DOHH2 (cell line): ENCODE results near the gene RASL12.

Source experiments
- H3F3A ChIP-seq: fragments of 200-600 bp; sonication (generic), shearing (Covaris generic); 2 replicates; pipeline ENCODE4 v1.6.0; 2016; ENCODE audit warnings: antibody characterized with exemption, mild to moderate bottlenecking; ENCODE audit not compliant: control insufficient read depth, insufficient read depth
- H3K27ac ChIP-seq: fragments of 200-600 bp; sonication (generic); 2 replicates; pipeline ENCODE4 v1.5.1; 2014; ENCODE audit warnings: low read depth, mild to moderate bottlenecking, low read length, moderate library complexity
- H3K27me3 ChIP-seq: fragments of 200-600 bp; sonication (generic); 2 replicates; pipeline ENCODE4 v1.6.1; 2014; ENCODE audit warnings: mild to moderate bottlenecking, low read length, mixed read lengths; ENCODE audit not compliant: control insufficient read depth
- H3K36me3 ChIP-seq: fragments of 200-600 bp; sonication (generic); 2 replicates; pipeline ENCODE4 v1.6.1; 2014; ENCODE audit warnings: mild to moderate bottlenecking, low read length, moderate library complexity, mixed read lengths; ENCODE audit not compliant: control insufficient read depth
- H3K4me1 ChIP-seq: fragments of 200-600 bp; sonication (generic); 2 replicates; pipeline ENCODE4 v1.6.1; 2014; ENCODE audit warnings: mild to moderate bottlenecking, low read length, mixed read lengths; ENCODE audit not compliant: control insufficient read depth
- H3K4me2 ChIP-seq: fragments of 200-600 bp; sonication (generic); 2 replicates; pipeline ENCODE4 v1.6.0; 2014; ENCODE audit warnings: mild to moderate bottlenecking, low read length, moderate library complexity
- H3K4me3 ChIP-seq: fragments of 200-600 bp; sonication (generic); 2 replicates; pipeline ENCODE4 v1.5.1; 2014; ENCODE audit warnings: mild to moderate bottlenecking, low read length, mixed read lengths
- H3K79me2 ChIP-seq: fragments of 200-600 bp; sonication (generic); 2 replicates; pipeline ENCODE4 v1.6.1; 2014; ENCODE audit warnings: mild to moderate bottlenecking, low read length, mixed read lengths; ENCODE audit not compliant: control insufficient read depth
- H3K9me2 ChIP-seq: fragments of 200-600 bp; sonication (generic); replicated peaks from 2 replicates; pipeline ENCODE4 v1.6.1; 2014; ENCODE audit warnings: mild to moderate bottlenecking, low read length, mixed read lengths; ENCODE audit not compliant: control insufficient read depth
- H3K9me3 ChIP-seq: fragments of 200-600 bp; sonication (generic); 2 replicates; pipeline ENCODE4 v1.6.1; 2014; ENCODE audit warnings: antibody characterized with exemption, low read length, mixed read lengths; ENCODE audit not compliant: control insufficient read depth, insufficient read depth
- H4K20me1 ChIP-seq: fragments of 200-600 bp; sonication (generic); 2 replicates; pipeline ENCODE4 v1.6.0; 2014; ENCODE audit warnings: low read depth, mild to moderate bottlenecking, antibody characterized with exemption, low read length, moderate library complexity; ENCODE audit not compliant: control insufficient read depth, insufficient read depth
- CTCF ChIP-seq: fragments of 200-600 bp; sonication (generic); IDR thresholded peaks from one replicate; pipeline ENCODE4 v1.5.1; 2014; ENCODE audit warnings: antibody characterized with exemption, mild to moderate bottlenecking, low read depth, low read length; ENCODE audit not compliant: poor library complexity, severe bottlenecking
- EZH2phosphoT487 ChIP-seq: fragments of 200-600 bp; sonication (generic); IDR thresholded peaks from 2 replicates; pipeline ENCODE4 v1.6.1; 2017; ENCODE audit warnings: borderline replicate concordance, mild to moderate bottlenecking, antibody characterized with exemption, low read length, moderate library complexity, mixed read lengths

Gene RASL12

DNA sequence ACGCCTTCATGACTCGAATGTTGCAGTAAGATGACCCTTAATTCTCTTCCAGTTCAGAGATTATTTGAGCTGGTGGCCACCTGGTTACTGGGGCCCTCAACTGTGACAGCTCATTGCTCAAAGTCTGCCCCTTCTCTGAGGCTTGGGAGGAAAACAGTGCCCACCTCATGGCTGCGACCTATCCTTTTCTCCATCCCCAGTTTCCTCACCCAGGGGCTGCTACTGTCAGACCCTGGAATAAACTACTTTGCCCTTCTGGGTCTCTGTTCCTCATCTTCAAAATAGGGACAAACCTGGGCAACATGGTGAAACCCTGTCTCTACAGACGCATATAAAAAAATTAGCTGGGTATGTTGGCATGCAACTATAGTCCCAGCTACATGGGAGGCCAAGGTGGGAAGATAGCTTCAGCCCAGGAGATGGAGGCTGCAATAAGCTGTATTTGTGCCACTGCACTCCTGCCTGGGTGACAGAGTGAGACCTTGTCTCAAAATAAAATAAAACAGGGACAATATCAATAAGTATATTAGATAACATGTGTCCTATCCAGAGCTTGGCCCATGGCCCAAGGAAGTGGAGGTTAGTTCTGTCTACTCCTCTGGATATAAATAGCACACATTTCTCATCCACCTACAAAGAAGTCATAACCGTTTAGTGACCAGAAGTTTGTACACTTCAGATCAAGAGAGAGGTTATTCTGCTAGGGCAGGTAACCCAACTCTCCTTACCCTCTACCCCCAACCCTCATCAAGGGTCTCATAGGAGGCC lies 2.2 kb upstream of the RASL12 start:
- no peak overlapping the region for H3K4me2 ChIP-seq
- peaks cover 12% of the 10 kb centered on the region for H3K27me3 ChIP-seq
- no peak for TF ChIP-seq CTCF
- TF ChIP-seq EZH2phosphoT487, result no peak
- H3K27ac ChIP-seq, result no peak overlapping the region
- H3K9me2 ChIP-seq, result no peaks in the 10 kb centered on the region
- no peaks in the 10 kb centered on the region for H3K36me3 ChIP-seq
- H4K20me1 ChIP-seq, result no peaks in the 10 kb centered on the region
- H3K79me2 ChIP-seq, result no peaks in the 10 kb centered on the region
- no peaks in the 10 kb centered on the region for H3F3A ChIP-seq
- H3K9me3 ChIP-seq, result no peaks in the 10 kb centered on the region
- H3K4me1 ChIP-seq, result peaks cover 11% of the 10 kb centered on the region
- H3K4me3 ChIP-seq, result no peak overlapping the region

DNA sequence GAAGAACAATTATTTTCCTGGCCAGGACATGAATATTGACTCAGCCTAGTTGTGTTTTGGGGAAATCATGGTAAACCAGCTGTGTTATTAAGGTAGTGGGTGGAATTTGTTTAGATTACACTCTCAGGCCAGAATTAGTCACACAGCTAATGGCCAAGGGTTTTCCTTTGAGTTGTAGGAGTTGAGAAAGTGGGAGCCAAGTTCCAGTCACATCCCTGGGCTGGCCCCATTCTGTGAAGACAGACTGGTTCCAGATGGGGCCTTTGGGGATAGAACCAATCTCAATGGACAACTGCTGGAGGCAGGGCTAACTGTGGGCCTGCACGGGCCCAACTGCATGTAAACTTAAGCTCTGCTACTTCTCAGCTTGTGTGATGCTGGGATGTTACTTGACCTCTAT lies 1.4 kb upstream of the RASL12 start:
- no peak overlapping the region for H3K4me3 ChIP-seq
- peaks cover 11% of the 10 kb centered on the region for H3K4me1 ChIP-seq
- peaks cover 13% of the 10 kb centered on the region for H3K27me3 ChIP-seq
- H3K9me3 ChIP-seq, result no peaks in the 10 kb centered on the region
- H3K4me2 ChIP-seq, result no peak overlapping the region
- no peaks in the 10 kb centered on the region for H3F3A ChIP-seq
- H3K27ac ChIP-seq, result no peak overlapping the region
- H4K20me1 ChIP-seq, result no peaks in the 10 kb centered on the region
- H3K79me2 ChIP-seq, result no peaks in the 10 kb centered on the region
- H3K36me3 ChIP-seq, result no peaks in the 10 kb centered on the region
- TF ChIP-seq EZH2phosphoT487 (no peak), CTCF (no peak)
- no peaks in the 10 kb centered on the region for H3K9me2 ChIP-seq

GRCh38 chr15:65068403-65068788 lies 605 bp upstream of the RASL12 start:
- no peaks in the 10 kb centered on the region for H4K20me1 ChIP-seq
- no peaks in the 10 kb centered on the region for H3F3A ChIP-seq
- H3K36me3 ChIP-seq, result no peaks in the 10 kb centered on the region
- no peak overlapping the region for H3K27ac ChIP-seq
- H3K4me2 ChIP-seq, result no peak overlapping the region
- H3K9me3 ChIP-seq, result no peaks in the 10 kb centered on the region
- H3K4me3 ChIP-seq, result no peak overlapping the region
- H3K27me3 ChIP-seq, result peaks cover 15% of the 10 kb centered on the region
- no peaks in the 10 kb centered on the region for H3K9me2 ChIP-seq
- TF ChIP-seq EZH2phosphoT487, result no peak
- no peak for TF ChIP-seq CTCF
- H3K79me2 ChIP-seq, result no peaks in the 10 kb centered on the region
- H3K4me1 ChIP-seq, result peaks cover 11% of the 10 kb centered on the region
